Thoracic aorta (tissue), 2 donors: Measurements from ENCODE around the gene UMODL1. TPM values are rescaled to one million over a fixed set of nuclear protein-coding genes. Genes with fewer than 3 reads are reported as not detected.

Experiments
- ATAC-seq: fragments of 150-250 bp; one replicate; pipeline ENCODE4 v1.8.0; 2017; ENCODE audit warnings: low read depth; ENCODE audit not compliant: insufficient number of reproducible peaks, low FRiP score
- DNase-seq: peaks from one replicate; pipeline ENCODE4 v3.0.0-alpha.2; 2020; ENCODE audit warnings: low spot score
- H3K27ac ChIP-seq, 2 donors: fragments of 200-600 bp; sonication (generic); 1 replicate in 1 of 2; 2 replicates in 1 of 2; pipeline ENCODE4 v1.5.1; 2016; ENCODE audit warnings: mild to moderate bottlenecking in 2 of 2, moderate library complexity in 2 of 2
- H3K27me3 ChIP-seq: fragments of 200-600 bp; sonication (generic); replicated peaks from 2 replicates; pipeline ENCODE4 v1.6.0; 2016; ENCODE audit warnings: mild to moderate bottlenecking; ENCODE audit not compliant: insufficient read depth
- H3K36me3 ChIP-seq: fragments of 200-600 bp; sonication (generic); one replicate; pipeline ENCODE4 v1.5.1; 2016
- H3K4me1 ChIP-seq, 2 donors: fragments of 200-600 bp; sonication (generic); 1 replicate in 1 of 2; 2 replicates in 1 of 2; pipeline versions ENCODE4 v1.5.1 to v1.6.0; 2016; ENCODE audit warnings: low read depth in 2 of 2, mild to moderate bottlenecking in 1 of 2; ENCODE audit not compliant: control insufficient read depth in 1 of 2
- H3K4me3 ChIP-seq: fragments of 200-600 bp; sonication (generic); 2 replicates; pipeline ENCODE4 v1.5.1; 2016; ENCODE audit warnings: mild to moderate bottlenecking
- H3K9me3 ChIP-seq: fragments of 200-600 bp; sonication (generic); 2 replicates; pipeline ENCODE4 v1.5.1; 2016
- CTCF ChIP-seq: fragments of 200-600 bp; sonication (generic); IDR thresholded peaks from one replicate; pipeline ENCODE4 v1.5.1; 2019; ENCODE audit warnings: antibody characterized with exemption
- total RNA-seq, 2 donors: library from RNA; depleted of rRNA; stranded (reverse); fragments of >200 nt; gene quantifications; one replicate each; pipeline versions ENCODE4 v1.1.0 to v1.2.3, GENCODE V29; 2016

UMODL1 gene
- total RNA-seq, 2 donors from 2014 or later = 0.14 TPM; not detected in 1

GRCh38 chr21:42129300-42130266, 58.5 kb downstream of the UMODL1 start:
- H3K27ac ChIP-seq = no peak overlapping the region
- no peaks in the 10 kb centered on the region for H3K36me3 ChIP-seq
- no peak for TF ChIP-seq CTCF
- no peaks in the 10 kb centered on the region for H3K27me3 ChIP-seq
- DNase-seq = no peak
- H3K4me1 ChIP-seq = no peaks in the 10 kb centered on the region
- H3K4me3 ChIP-seq = no peak overlapping the region
- H3K9me3 ChIP-seq = no peaks in the 10 kb centered on the region
- ATAC-seq = no peak

GRCh38 chr21:42130441-42130840, 59.3 kb downstream of the UMODL1 start:
- ATAC-seq (no peak), DNase-seq (no peak)
- Histone ChIP-seq H3K4me3 (no peak overlapping the region), H3K9me3 (no peaks in the 10 kb centered on the region), H3K4me1 (no peaks in the 10 kb centered on the region), H3K27ac (no peak overlapping the region), H3K36me3 (no peaks in the 10 kb centered on the region), H3K27me3 (no peaks in the 10 kb centered on the region)
- no peak for TF ChIP-seq CTCF

- TF ChIP-seq CTCF = no peak
- DNase-seq (no peak), ATAC-seq (no peak)
- H3K4me3 ChIP-seq = no peak overlapping the region
- H3K36me3 ChIP-seq = no peaks in the 10 kb centered on the region
- no peaks in the 10 kb centered on the region for H3K4me1 ChIP-seq
- no peaks in the 10 kb centered on the region for H3K27me3 ChIP-seq
- no peaks in the 10 kb centered on the region for H3K9me3 ChIP-seq
- H3K27ac ChIP-seq = no peak overlapping the region
These were observed 61.1 kb downstream of the UMODL1 start for GRCh38 chr21:42132183-42132582.

GRCh38 chr21:42133131-42133530, 62.0 kb downstream of the UMODL1 start:
- ATAC-seq (no peak), DNase-seq (no peak)
- no peak overlapping the region for H3K4me3 ChIP-seq
- H3K9me3 ChIP-seq = no peaks in the 10 kb centered on the region
- H3K27me3 ChIP-seq = no peaks in the 10 kb centered on the region
- no peak overlapping the region for H3K27ac ChIP-seq
- H3K4me1 ChIP-seq = no peaks in the 10 kb centered on the region
- no peaks in the 10 kb centered on the region for H3K36me3 ChIP-seq
- TF ChIP-seq CTCF = no peak

GRCh38 chr21:42135386-42136052, 64.4 kb downstream of the UMODL1 start:
- ATAC-seq (no peak), DNase-seq (no peak)
- no peaks in the 10 kb centered on the region for H3K27me3 ChIP-seq
- H3K4me3 ChIP-seq = no peak overlapping the region
- no peak for TF ChIP-seq CTCF
- no peaks in the 10 kb centered on the region for H3K36me3 ChIP-seq
- H3K27ac ChIP-seq = no peak overlapping the region
- no peaks in the 10 kb centered on the region for H3K9me3 ChIP-seq
- no peaks in the 10 kb centered on the region for H3K4me1 ChIP-seq
